HAP-1 (cell line): Measurements from ENCODE around the gene THOP1.
"Not testable (repeated sequence)": the region's sequence is repeated elsewhere in the genome, so short reads cannot be mapped to it uniquely, and the experiment has no call there.

Source experiments
- DNase-seq, 2 experiments: peaks; one replicate each; pipeline ENCODE4 v3.0.0-alpha.2; 2016 to 2020; ENCODE audit warnings: low spot score in 2 of 2
- H3K27me3 ChIP-seq: fragments of 250-450 bp; sonication (Bioruptor Pico); 2 replicates; pipeline ENCODE4 v1.5.1; 2020; ENCODE audit warnings: low read depth, mild to moderate bottlenecking, moderate library complexity
- H3K36me3 ChIP-seq: fragments of 250-450 bp; sonication (Bioruptor Pico); replicated peaks from 2 replicates; pipeline ENCODE4 v1.5.1; 2020; ENCODE audit warnings: mild to moderate bottlenecking
- H3K4me1 ChIP-seq: fragments of 250-450 bp; sonication (Bioruptor Pico); 2 replicates; pipeline ENCODE4 v1.5.1; 2020; ENCODE audit warnings: mild to moderate bottlenecking
- H3K4me3 ChIP-seq: fragments of 250-450 bp; sonication (Bioruptor Pico); 2 replicates; pipeline ENCODE4 v1.5.1; 2020; ENCODE audit warnings: mild to moderate bottlenecking, moderate library complexity
- H3K9me3 ChIP-seq: fragments of 250-450 bp; sonication (Bioruptor Pico); 2 replicates; pipeline ENCODE4 v1.5.1; 2020; ENCODE audit warnings: mild to moderate bottlenecking, moderate library complexity
- in situ Hi-C: fragments of 300-500 bp; cut with MboI; formaldehyde crosslinking; loops from 3 replicates; pipeline ENCODE4 v1.14.3; 2020; ENCODE audit warnings: low sequenced_read_pairs, inconsistent platforms, mixed read lengths

THOP1 gene

DNA sequence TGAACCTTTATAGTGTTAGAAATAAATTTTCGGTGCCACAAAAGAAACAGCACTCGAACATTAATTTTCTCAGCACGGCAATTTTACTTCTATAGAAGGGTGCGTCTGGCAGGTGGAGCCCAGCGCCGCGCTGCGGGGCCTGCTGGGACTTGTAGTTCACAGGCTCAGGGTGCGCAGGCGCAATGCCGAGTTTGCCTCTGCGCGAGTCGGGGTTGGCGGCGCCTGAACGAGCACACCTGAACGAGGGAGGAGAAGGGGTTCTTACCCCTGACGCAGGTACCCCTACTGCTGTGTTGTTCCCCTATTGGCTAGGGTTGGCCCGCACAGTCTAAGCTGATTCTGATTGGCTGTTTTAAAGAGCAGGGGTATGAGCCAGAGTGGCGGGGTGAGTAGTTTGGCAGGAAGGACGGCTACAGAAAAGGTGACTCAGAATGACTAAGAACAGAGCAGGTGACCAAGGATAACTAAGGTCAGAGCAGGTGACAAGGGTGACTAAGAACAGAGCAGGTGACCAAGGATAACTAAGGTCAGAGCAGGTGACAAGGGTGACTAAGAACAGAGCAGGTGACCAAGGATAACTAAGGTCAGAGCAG is 32.0 kb downstream of the THOP1 start:
- peaks cover 16% of the 10 kb centered on the region for H3K36me3 ChIP-seq
- H3K4me3 ChIP-seq, H3K4me1 ChIP-seq, H3K27me3 ChIP-seq, DNase-seq, H3K9me3 ChIP-seq, in situ Hi-C loops: not testable (repeated sequence)

DNA sequence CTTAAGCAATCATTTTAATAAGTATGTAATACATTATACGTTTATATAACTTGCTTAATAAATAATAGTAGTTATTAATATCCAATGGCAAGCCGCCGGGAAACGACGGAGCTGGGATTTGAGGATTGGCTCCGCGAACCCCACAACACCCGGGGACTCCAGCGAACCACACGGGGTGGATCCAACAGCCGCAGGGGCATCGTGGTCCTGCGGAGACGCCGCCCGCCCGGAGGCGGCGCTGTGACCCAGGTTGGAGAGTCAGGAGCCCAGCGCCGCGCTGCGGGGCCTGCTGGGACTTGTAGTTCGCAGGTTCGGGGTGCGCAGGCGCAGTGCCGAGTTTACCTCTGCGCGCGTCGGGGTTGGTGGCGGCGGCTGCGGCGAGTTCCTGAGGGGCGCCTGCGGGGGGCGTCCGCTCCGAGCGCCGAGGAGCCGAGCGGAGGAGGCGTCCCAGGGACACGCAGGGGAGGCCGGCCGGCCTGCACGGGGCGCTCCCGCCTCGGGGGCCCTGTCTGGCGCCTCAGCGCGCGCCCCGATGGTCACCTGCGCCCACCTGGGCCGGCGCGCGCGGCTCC is 34.3 kb downstream of the THOP1 start, which contains the start of gene ZNF554:
Gene ZNF554 (plus strand): TSS at position 329 of the 572 bp plus-strand sequence. CDS start 204 bp downstream, at position 533.
- no peaks in the 10 kb centered on the region for H3K9me3 ChIP-seq
- DNase-seq: peak; percentile 90 to 99
- H3K27me3 ChIP-seq: no peaks in the 10 kb centered on the region
- H3K4me1 ChIP-seq: peaks cover 2% of the 10 kb centered on the region
- H3K4me3 ChIP-seq: peak within 1 kb of the TSS; percentile 53
- peaks cover 2% of the 10 kb centered on the region; the same call in 1 of the 2 replicates for H3K36me3 ChIP-seq
- in situ Hi-C loops: no loop called here

DNA sequence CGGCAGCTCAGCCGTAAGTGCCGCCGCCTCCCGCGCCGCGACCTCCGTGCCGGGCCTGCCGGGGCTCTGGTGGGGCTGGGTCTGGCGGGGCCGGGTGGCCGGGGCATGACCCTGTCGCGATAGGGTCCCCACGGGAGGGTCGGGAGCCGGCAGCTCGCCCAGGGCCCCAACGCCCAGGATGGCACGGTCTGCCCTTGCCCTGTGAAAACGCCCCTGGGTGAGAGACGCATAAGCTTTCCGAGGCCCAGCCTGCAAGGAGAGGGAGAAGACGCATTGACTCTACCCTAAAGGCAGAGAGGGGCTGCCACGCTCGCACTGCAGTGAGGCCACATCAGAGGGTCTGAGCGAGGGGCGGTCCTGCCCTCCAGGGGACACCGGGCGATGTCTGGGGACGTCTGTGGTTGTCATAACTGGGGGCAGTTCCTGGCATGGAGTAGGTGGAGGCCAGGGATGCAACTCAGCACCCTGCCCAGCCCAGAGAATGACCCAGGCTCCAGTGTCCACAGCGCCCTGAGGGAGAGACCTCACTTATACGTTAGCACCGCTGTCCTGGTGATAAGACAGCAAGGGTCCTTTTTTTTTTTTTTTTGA is 34.9 kb downstream of the THOP1 start:
- in situ Hi-C loops: no loop called here
- peak overlapping the region; percentile 53 for H3K4me3 ChIP-seq
- H3K9me3 ChIP-seq: no peaks in the 10 kb centered on the region
- no peaks in the 10 kb centered on the region for H3K36me3 ChIP-seq
- no peaks in the 10 kb centered on the region for H3K27me3 ChIP-seq
- peak in 1 of 2 experiments; percentile 31 for DNase-seq
- H3K4me1 ChIP-seq: peaks cover 2% of the 10 kb centered on the region

DNA sequence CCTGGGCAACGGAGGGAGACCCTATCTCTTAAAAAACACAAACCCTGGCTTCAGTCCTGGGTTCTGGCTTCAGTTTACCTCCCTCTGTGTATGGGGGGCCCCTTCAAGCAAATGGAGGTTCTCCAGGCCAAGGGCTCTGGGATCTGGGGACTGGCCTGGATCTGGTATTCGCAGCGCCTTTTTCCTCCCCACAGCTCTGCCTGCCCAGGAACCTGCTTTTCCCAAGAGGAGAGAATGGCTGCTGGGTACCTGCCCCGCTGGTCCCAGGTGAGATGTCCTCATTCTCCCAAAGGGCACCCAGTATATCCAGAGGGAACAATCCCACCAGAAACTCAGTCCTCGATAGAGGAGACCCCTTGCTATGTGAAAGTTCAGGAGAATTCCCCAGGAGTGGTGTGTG is 37.5 kb downstream of the THOP1 start:
- Histone ChIP-seq H3K36me3 (no peaks in the 10 kb centered on the region), H3K27me3 (no peaks in the 10 kb centered on the region), H3K4me1 (peaks cover 2% of the 10 kb centered on the region), H3K9me3 (no peaks in the 10 kb centered on the region; the same call in 1 of the 2 replicates), H3K4me3 (no peak overlapping the region)
- DNase-seq: no peak
- in situ Hi-C loops: no loop called here

DNA sequence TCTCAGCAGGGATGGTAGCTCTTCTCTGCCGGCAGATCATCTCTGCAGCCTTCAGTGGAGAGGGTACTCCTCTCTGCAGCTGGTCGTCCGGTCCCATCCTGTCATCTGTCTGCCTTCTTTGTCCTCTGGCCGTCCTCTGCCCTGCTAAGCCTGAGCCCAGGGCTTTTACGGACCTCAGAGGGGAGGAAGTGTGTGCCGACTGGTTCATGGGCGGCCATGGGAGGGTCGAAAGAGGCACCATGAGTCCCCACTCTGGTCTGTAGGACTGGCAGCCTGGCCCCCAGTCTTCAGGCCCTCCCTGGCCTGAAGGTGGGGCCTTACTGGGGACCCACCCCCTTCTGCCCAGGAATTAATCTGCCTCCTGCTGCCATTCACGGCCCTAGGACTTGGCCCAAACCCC is 38.3 kb downstream of the THOP1 start:
- no peaks in the 10 kb centered on the region; the same call in 1 of the 2 replicates for H3K9me3 ChIP-seq
- H3K36me3 ChIP-seq: no peaks in the 10 kb centered on the region
- no peak overlapping the region for H3K4me3 ChIP-seq
- DNase-seq: no peak
- H3K4me1 ChIP-seq: peaks cover 2% of the 10 kb centered on the region
- no peaks in the 10 kb centered on the region for H3K27me3 ChIP-seq
- in situ Hi-C loops: no loop called here

DNA sequence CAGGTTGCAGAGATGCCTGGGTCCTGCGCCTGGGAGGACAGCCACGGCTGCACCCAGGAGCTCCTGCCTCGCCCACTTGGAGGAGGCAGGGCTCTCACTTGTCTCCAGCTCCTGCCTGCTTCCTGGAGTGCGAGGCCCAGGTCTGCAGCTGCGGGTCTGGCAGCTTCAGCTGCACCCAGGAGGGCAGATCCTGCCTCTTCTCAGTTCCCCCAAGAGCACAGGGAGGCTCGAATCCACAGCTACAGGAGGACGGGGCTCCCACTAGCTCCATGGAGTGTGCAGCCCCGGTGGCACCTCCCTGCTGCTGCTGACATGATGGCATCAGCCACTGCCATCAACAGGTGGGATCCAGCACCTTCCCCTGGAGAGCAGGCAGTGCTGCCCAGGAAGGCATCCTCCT is 38.8 kb downstream of the THOP1 start:
- no peaks in the 10 kb centered on the region for H3K36me3 ChIP-seq
- no peak overlapping the region for H3K4me3 ChIP-seq
- H3K9me3 ChIP-seq: no peaks in the 10 kb centered on the region; the same call in 1 of the 2 replicates
- no peaks in the 10 kb centered on the region for H3K27me3 ChIP-seq
- peaks cover 2% of the 10 kb centered on the region for H3K4me1 ChIP-seq
- DNase-seq: no peak
- in situ Hi-C loops: no loop called here

DNA sequence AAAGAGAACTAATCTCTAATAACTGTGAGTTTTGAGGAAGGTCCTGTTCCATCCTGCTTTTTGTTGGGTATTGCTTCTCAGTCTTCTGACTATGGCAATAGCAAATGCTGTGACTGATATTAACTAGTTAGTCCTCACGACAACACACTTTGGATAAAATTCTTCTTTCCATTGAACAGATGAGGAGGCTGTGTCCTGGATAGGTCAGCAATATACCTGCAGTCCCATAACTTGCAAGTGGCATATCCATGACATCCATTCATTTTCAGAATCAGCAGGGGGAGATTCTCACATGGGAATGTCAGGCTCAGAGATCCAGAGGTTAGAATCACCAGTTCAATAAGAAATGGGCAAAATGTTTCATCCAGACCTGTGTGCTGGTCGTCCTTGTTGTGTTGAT is 41.7 kb downstream of the THOP1 start:
- in situ Hi-C loops: no loop called here
- Histone ChIP-seq H3K9me3 (peaks cover 4% of the 10 kb centered on the region; the same call in 1 of the 2 replicates), H3K36me3 (no peaks in the 10 kb centered on the region), H3K4me3 (no peak overlapping the region), H3K4me1 (no peaks in the 10 kb centered on the region), H3K27me3 (no peaks in the 10 kb centered on the region)
- DNase-seq: no peak

DNA sequence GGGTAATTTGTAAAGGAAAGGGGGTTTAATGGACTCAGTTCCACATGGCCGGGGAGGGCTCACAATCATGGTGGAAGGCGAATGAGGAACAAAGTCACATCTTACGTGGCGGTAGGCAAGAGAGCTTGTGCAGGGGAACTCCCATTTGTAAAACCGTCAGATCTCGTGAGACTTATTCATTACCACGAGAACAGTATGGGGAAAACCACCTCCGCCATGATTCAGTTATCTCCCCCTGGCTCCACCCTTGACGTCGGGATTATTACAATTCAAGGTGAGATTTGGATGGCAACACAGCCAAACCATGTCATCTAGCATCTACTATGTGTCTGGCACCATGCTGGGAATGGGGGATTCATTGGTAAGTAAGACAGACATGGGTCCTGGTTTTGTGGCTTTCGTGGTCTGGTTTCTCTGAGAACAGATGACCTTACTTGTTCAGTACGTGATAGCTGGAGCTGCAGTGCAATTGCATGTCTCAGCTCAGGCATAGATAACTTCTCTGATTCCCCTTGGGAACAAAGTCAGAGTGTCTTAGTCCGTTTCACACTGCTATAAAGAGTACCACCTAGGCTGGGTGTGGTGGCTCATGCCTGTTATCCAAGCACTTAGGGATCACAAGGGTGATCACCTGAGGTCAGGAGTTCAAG is 42.7 kb downstream of the THOP1 start:
- Histone ChIP-seq H3K4me1 (no peaks in the 10 kb centered on the region), H3K36me3 (no peaks in the 10 kb centered on the region), H3K27me3 (no peaks in the 10 kb centered on the region), H3K4me3 (no peak overlapping the region), H3K9me3 (peaks cover 8% of the 10 kb centered on the region)
- in situ Hi-C loops: no loop called here
- no peak for DNase-seq

DNA sequence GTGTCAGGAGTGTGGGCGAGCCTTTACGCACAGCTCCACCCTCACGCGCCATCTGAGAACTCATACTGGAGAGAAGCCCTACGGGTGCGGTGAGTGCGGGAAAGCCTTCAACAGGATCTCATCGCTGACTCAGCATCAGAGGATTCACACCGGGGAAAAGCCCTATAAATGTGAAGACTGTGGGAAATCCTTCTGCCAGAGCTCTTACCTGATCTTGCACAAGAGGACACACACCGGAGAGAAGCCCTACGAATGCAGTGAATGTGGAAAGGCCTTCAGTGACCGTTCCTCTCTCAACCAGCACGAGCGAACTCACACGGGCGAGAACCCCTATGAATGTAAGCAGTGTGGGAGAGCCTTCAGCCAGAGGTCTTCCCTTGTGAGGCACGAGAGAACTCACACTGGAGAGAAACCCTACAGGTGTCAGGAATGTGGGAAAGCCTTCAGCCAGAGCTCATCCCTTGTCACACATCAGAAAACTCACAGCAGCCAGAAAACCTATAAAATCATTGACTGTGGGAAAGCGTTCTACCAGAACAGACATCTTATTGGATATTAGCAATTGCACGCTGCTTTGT is 49.1 kb downstream of the THOP1 start:
- no peak overlapping the region for H3K4me3 ChIP-seq
- peaks cover 35% of the 10 kb centered on the region for H3K9me3 ChIP-seq
- in situ Hi-C loops: loop anchor here (10.0 kb wide), 1 partner anchor 100 kb away; no protein-coding TSS in a partner anchor
- DNase-seq: no peak
- no peaks in the 10 kb centered on the region for H3K4me1 ChIP-seq
- no peaks in the 10 kb centered on the region for H3K36me3 ChIP-seq
- H3K27me3 ChIP-seq: no peaks in the 10 kb centered on the region

DNA sequence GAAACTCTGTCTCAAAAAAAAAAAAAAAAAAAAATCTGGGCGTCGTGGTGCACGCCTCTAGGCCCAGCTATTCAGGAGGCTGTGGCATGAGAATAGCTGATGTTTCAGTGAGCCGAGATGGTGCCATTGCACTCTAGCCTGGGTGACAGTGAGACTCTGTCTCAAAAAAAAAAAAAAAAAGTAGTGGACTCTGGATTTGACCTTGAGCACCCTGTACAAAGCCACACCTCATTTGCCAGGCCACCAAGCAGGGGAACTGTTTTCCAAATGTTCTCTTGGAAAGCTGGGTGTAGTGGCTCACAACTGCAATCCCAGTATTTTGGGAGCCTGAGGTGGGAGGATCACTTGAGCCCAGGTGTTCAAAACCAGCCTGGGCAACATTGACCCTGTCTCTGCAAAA is 52.1 kb downstream of the THOP1 start:
- in situ Hi-C loops: loop anchor here (10.0 kb wide), 1 partner anchor 97 kb away; no protein-coding TSS in a partner anchor
- peaks cover 35% of the 10 kb centered on the region for H3K9me3 ChIP-seq
- no peaks in the 10 kb centered on the region for H3K36me3 ChIP-seq
- no peaks in the 10 kb centered on the region for H3K27me3 ChIP-seq
- DNase-seq: no peak
- no peak overlapping the region for H3K4me3 ChIP-seq
- peaks cover 3% of the 10 kb centered on the region for H3K4me1 ChIP-seq

DNA sequence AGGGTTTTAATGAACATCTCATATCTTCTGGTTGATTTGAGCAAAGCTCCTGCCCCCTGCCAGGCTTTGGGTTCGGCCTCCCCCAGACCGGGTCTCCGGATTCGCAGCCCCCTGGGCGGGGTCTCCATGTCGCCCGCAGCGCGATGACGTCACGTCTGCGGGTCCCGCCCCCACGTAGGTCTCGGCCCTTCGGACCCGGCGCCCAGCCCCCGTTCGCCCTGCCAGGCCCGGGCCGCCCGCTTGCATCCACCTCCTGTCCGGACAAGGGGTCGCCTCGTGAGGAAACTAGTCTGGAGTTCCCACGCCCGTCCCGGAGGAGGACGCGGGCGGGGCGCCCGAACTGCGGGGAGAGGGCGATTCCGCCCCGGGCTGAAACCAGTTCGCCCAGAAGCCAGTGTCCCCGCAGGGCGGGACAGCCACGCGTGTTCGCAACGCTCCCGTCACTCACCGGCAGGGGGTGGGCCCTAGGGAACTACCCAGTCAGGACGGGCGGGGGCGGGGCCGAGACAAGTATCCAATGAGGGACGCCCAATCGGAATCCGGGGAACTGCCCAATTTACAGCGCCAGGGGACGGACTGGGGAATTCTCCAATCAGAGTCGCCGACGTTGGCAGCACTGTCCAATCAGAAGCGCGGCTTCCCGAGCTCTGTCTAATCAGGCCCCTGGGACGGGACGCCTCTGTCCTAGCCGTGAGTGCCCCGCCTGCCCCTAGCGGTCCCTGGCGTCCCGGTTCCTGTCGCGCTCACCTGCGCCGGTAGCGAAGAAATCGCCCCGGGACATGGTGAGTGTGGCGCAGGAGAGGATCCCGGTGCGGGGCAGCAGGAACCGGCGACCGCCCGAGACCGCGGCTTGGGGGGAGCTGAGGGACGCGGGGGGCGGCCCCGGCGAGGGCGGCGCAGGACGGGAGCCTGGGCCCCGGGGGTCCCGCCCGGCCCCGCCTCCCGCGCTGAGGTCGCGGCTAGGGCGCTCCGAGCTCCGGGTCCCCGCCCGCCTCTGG is 55.8 kb downstream of the THOP1 start, which contains the start of gene ZNF555:
Gene ZNF555 (plus strand): TSS at position 682 of the 998 bp plus-strand sequence. CDS start 98 bp downstream, at position 780.
- DNase-seq: peak; percentile 96 to 99
- H3K4me1 ChIP-seq: peaks cover 3% of the 10 kb centered on the region
- no peaks in the 10 kb centered on the region for H3K36me3 ChIP-seq
- H3K27me3 ChIP-seq: no peaks in the 10 kb centered on the region
- peak within 1 kb of the TSS; percentile 78 for H3K4me3 ChIP-seq
- peaks cover 22% of the 10 kb centered on the region for H3K9me3 ChIP-seq
- in situ Hi-C loops: no loop called here

DNA sequence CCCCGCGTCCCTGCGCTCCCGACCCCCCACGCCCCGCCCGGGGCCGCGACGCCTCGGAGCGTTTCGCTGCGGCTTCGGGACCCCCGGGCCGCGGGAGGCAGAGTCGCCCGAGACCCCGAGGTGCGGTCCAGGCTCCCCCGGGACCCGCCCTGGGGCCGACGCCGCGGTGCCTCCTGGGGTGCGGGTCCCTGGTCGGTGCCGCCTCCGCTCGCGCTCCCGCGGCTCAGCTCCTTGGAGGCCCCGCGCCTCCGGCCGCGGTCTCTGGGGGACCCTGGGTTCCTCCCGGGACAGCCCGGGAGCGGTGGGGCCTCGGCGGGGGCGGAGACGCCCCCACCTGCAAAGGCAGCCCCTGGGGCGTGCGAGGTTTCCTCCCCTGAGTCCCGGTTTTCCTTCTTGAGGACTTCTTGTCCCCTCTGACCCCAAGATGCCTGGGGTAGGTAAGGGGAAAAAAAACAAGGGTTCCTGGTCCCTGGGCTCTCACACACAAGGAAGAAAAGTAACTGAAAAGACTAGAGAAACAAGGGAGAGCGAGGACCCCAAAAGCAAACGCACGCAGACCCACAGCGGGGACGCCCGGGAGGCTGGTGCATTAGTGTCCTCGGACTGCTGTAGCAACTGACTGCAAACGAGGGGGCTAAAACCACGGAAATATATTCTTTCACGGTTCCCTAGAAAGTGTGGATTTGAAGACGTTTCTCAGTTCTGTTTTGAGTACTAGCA is 56.7 kb downstream of the THOP1 start:
- DNase-seq: no peak
- no peaks in the 10 kb centered on the region for H3K36me3 ChIP-seq

More for the DNA sequence above, 56.7 kb downstream of the THOP1 start:
- in situ Hi-C loops: no loop called here
- no peaks in the 10 kb centered on the region for H3K27me3 ChIP-seq
- peaks cover 3% of the 10 kb centered on the region for H3K4me1 ChIP-seq
- peaks cover 17% of the 10 kb centered on the region for H3K9me3 ChIP-seq
- peak overlapping the region; percentile 78 for H3K4me3 ChIP-seq
